ENCODE data around the gene PCDHA10.
A peak's percentile ranks its signal among the peaks of the same experiment; 100 is the strongest.
"Not testable (repeated sequence)": the region's sequence is repeated elsewhere in the genome, so short reads cannot be mapped to it uniquely, and the experiment has no call there.

PCDHA10 gene

GRCh38 chr5:140875085-140876065 lies 19.7 kb downstream of the PCDHA10 start, which contains the start of gene PCDHA12:
Gene PCDHA12 (plus strand): TSS chr5:140875308. CDS start chr5:140875473, 165 bp downstream.
- Histone ChIP-seq H3K9ac (ENCODE audit: low read depth, low read length) (peak within 1 kb of the TSS; percentile 78), H3K36me3 (ENCODE audit: insufficient read depth, low read length) (peaks cover 14% of the 10 kb centered on the region; the same call in 1 of the 2 replicates), H3K4me1 (ENCODE audit: insufficient read depth, low read length) (no peaks in the 10 kb centered on the region), H3K4me3 (ENCODE audit: low read length) (peak within 1 kb of the TSS; percentile 71), H3K27ac (ENCODE audit: low read depth, low read length) (peak within 1 kb of the TSS; percentile 39; the same call in 1 of the 2 replicates), H3K9me3 (ENCODE audit: insufficient read depth, low read depth, low read length) (no peaks in the 10 kb centered on the region), H3K27me3 (ENCODE audit: insufficient read depth, low read length) (no peaks in the 10 kb centered on the region)
- WGBS, result 92% methylated on average over 47 of the region's 47 CpGs

- not testable (repeated sequence) for H3K4me3 ChIP-seq (ENCODE audit: low read length); H3K4me1 ChIP-seq (ENCODE audit: insufficient read depth, low read length); H3K27me3 ChIP-seq (ENCODE audit: insufficient read depth, low read length); H3K27ac ChIP-seq (ENCODE audit: low read depth, low read length); H3K9ac ChIP-seq (ENCODE audit: low read depth, low read length); H3K9me3 ChIP-seq (ENCODE audit: insufficient read depth, low read depth, low read length)
- peaks cover 14% of the 10 kb centered on the region; the same call in 1 of the 2 replicates for H3K36me3 ChIP-seq (ENCODE audit: insufficient read depth, low read length)
- WGBS, result 97% methylated on average over 80 of the region's 80 CpGs
Measured at GRCh38 chr5:140876541-140877261, 21.0 kb downstream of the PCDHA10 start.

- Histone ChIP-seq H3K9me3 (ENCODE audit: insufficient read depth, low read depth, low read length) (no peaks in the 10 kb centered on the region), H3K27ac (ENCODE audit: low read depth, low read length) (no peak overlapping the region), H3K27me3 (ENCODE audit: insufficient read depth, low read length) (no peaks in the 10 kb centered on the region), H3K4me3 (ENCODE audit: low read length) (no peak overlapping the region), H3K4me1 (ENCODE audit: insufficient read depth, low read length) (no peaks in the 10 kb centered on the region), H3K36me3 (ENCODE audit: insufficient read depth, low read length) (peaks cover 14% of the 10 kb centered on the region; the same call in 1 of the 2 replicates), H3K9ac (ENCODE audit: low read depth, low read length) (no peak overlapping the region)
- WGBS, result 97% methylated on average over 37 of the region's 37 CpGs
Measured at GRCh38 chr5:140877262-140877581, 21.5 kb downstream of the PCDHA10 start.

- Histone ChIP-seq H3K36me3 (ENCODE audit: insufficient read depth, low read length) (peaks cover 10% of the 10 kb centered on the region; the same call in 1 of the 2 replicates), H3K27me3 (ENCODE audit: insufficient read depth, low read length) (no peaks in the 10 kb centered on the region), H3K9ac (ENCODE audit: low read depth, low read length) (no peak within 1 kb of the TSS), H3K27ac (ENCODE audit: low read depth, low read length) (no peak within 1 kb of the TSS), H3K4me1 (ENCODE audit: insufficient read depth, low read length) (no peaks in the 10 kb centered on the region), H3K4me3 (ENCODE audit: low read length) (peak within 1 kb of the TSS; percentile 56), H3K9me3 (ENCODE audit: insufficient read depth, low read depth, low read length) (no peaks in the 10 kb centered on the region)
- WGBS, result 93% methylated on average over 34 of the region's 35 CpGs
Measured at GRCh38 chr5:140881889-140882590, 26.3 kb downstream of the PCDHA10 start, which contains the start of gene PCDHA13. Gene PCDHA13 (plus strand): TSS chr5:140882124. CDS start chr5:140882269, 145 bp downstream.

GRCh38 chr5:140882591-140882899 lies 26.8 kb downstream of the PCDHA10 start:
- Histone ChIP-seq H3K36me3 (ENCODE audit: insufficient read depth, low read length) (peaks cover 9% of the 10 kb centered on the region; the same call in 1 of the 2 replicates), H3K27ac (ENCODE audit: low read depth, low read length) (no peak overlapping the region), H3K9ac (ENCODE audit: low read depth, low read length) (no peak overlapping the region), H3K27me3 (ENCODE audit: insufficient read depth, low read length) (no peaks in the 10 kb centered on the region), H3K4me3 (ENCODE audit: low read length) (peak overlapping the region; percentile 56), H3K4me1 (ENCODE audit: insufficient read depth, low read length) (no peaks in the 10 kb centered on the region), H3K9me3 (ENCODE audit: insufficient read depth, low read depth, low read length) (no peaks in the 10 kb centered on the region)
- WGBS, result 84% methylated on average over 12 of the region's 12 CpGs

GRCh38 chr5:140883373-140883772 lies 27.7 kb downstream of the PCDHA10 start:
- H3K27ac ChIP-seq (ENCODE audit: low read depth, low read length), result no peak overlapping the region

GRCh38 chr5:140883927-140884697 lies 28.4 kb downstream of the PCDHA10 start:
- Histone ChIP-seq H3K36me3 (ENCODE audit: insufficient read depth, low read length) (peaks cover 2% of the 10 kb centered on the region; the same call in 1 of the 2 replicates), H3K4me1 (ENCODE audit: insufficient read depth, low read length) (no peaks in the 10 kb centered on the region), H3K27me3 (ENCODE audit: insufficient read depth, low read length) (no peaks in the 10 kb centered on the region), H3K27ac (ENCODE audit: low read depth, low read length) (no peak overlapping the region), H3K9ac (ENCODE audit: low read depth, low read length) (no peak overlapping the region), H3K4me3 (ENCODE audit: low read length) (no peak overlapping the region), H3K9me3 (ENCODE audit: insufficient read depth, low read depth, low read length) (no peaks in the 10 kb centered on the region)
- WGBS, result 97% methylated on average over 79 of the region's 79 CpGs

More at GRCh38 chr5:140883373-140883772, 27.7 kb downstream of the PCDHA10 start:
- no peaks in the 10 kb centered on the region for H3K27me3 ChIP-seq (ENCODE audit: insufficient read depth, low read length)
- no peaks in the 10 kb centered on the region for H3K4me1 ChIP-seq (ENCODE audit: insufficient read depth, low read length)
- H3K9me3 ChIP-seq (ENCODE audit: insufficient read depth, low read depth, low read length), result no peaks in the 10 kb centered on the region
- WGBS, result 97% methylated on average over 41 of the region's 41 CpGs
- no peak overlapping the region for H3K9ac ChIP-seq (ENCODE audit: low read depth, low read length)
- no peak overlapping the region for H3K4me3 ChIP-seq (ENCODE audit: low read length)
- H3K36me3 ChIP-seq (ENCODE audit: insufficient read depth, low read length), result peaks cover 2% of the 10 kb centered on the region; the same call in 1 of the 2 replicates

GRCh38 chr5:140916325-140916724 lies 60.6 kb downstream of the PCDHA10 start:
- H3K9me3 ChIP-seq (ENCODE audit: insufficient read depth, low read depth, low read length), result no peaks in the 10 kb centered on the region
- 93% methylated on average over 1 of the region's 1 CpG for WGBS
- H3K27me3 ChIP-seq (ENCODE audit: insufficient read depth, low read length), result no peaks in the 10 kb centered on the region
- no peaks in the 10 kb centered on the region for H3K36me3 ChIP-seq (ENCODE audit: insufficient read depth, low read length)
- no peak overlapping the region for H3K9ac ChIP-seq (ENCODE audit: low read depth, low read length)
- no peaks in the 10 kb centered on the region for H3K4me1 ChIP-seq (ENCODE audit: insufficient read depth, low read length)
- H3K4me3 ChIP-seq (ENCODE audit: low read length), result no peak overlapping the region
- H3K27ac ChIP-seq (ENCODE audit: low read depth, low read length), result no peak overlapping the region

Measured in HUES64 (cell line).